HG03342 (cell line): ENCODE measurements around the gene CRHR1.
"Not testable (repeated sequence)": the region's sequence is repeated elsewhere in the genome, so short reads cannot be mapped to it uniquely, and the experiment has no call there.

Source experiments
- ATAC-seq: cut with Tn5 transposase; IDR thresholded peaks from one replicate; pipeline ENCODE4 v1.9.1; 2021; ENCODE audit warnings: mild to moderate bottlenecking, moderate library complexity; ENCODE audit not compliant: unreplicated experiment

CRHR1 gene

GRCh38 chr17:45857977-45858708 lies 74.0 kb downstream of the CRHR1 start:
- ATAC-seq = no peak

- ATAC-seq = no peak
These were observed 77.0 kb downstream of the CRHR1 start for GRCh38 chr17:45861165-45861564.

GRCh38 chr17:45862127-45862526 lies 78.0 kb downstream of the CRHR1 start:
- not testable (repeated sequence) for ATAC-seq

GRCh38 chr17:45863857-45864654 lies 79.9 kb downstream of the CRHR1 start:
- no peak for ATAC-seq

GRCh38 chr17:45867171-45867570 lies 83.1 kb downstream of the CRHR1 start:
- no peak for ATAC-seq

- ATAC-seq = no peak
These were observed 83.6 kb downstream of the CRHR1 start for GRCh38 chr17:45867702-45868101.

GRCh38 chr17:45868276-45868675 lies 84.2 kb downstream of the CRHR1 start:
- ATAC-seq = no peak

GRCh38 chr17:45869676-45870341 lies 85.7 kb downstream of the CRHR1 start:
- no peak for ATAC-seq

- no peak for ATAC-seq
These were observed 86.3 kb downstream of the CRHR1 start for GRCh38 chr17:45870342-45870974.

- ATAC-seq = no peak
These were observed 87.6 kb downstream of the CRHR1 start for GRCh38 chr17:45871718-45872117.

GRCh38 chr17:45873728-45874127 lies 89.6 kb downstream of the CRHR1 start:
- no peak for ATAC-seq

- no peak for ATAC-seq
These were observed 90.0 kb downstream of the CRHR1 start for GRCh38 chr17:45874151-45874550.

GRCh38 chr17:45876539-45876938 lies 92.4 kb downstream of the CRHR1 start:
- no peak for ATAC-seq

- no peak for ATAC-seq
These were observed 93.3 kb downstream of the CRHR1 start for GRCh38 chr17:45877467-45877866.

GRCh38 chr17:45883063-45883462 lies 98.9 kb downstream of the CRHR1 start:
- no peak for ATAC-seq
